Adrenal gland (tissue), 12 donors: Measurements from ENCODE around the gene IL1R2. TPM values are rescaled to one million over a fixed set of nuclear protein-coding genes. Genes with fewer than 3 reads are reported as not detected.

Experiments used
- DNase-seq, 7 donors: peaks; one replicate each; pipeline ENCODE4 v3.0.0-alpha.2; 2019 to 2020
- H3K27ac ChIP-seq, 5 donors: fragments of 200-600 bp; sonication (generic) in 4 of 5; 1 replicate in 3 of 5; 2 replicates in 2 of 5; pipeline versions ENCODE4 v1.5.1 to v1.8.0; 2016 to 2020; ENCODE audit warnings: mild to moderate bottlenecking in 1 of 5
- H3K27me3 ChIP-seq: fragments of 200-600 bp; 2 replicates; pipeline ENCODE4 v1.8.0; 2021
- H3K36me3 ChIP-seq, 2 donors: fragments of 200-600 bp; replicated peaks in 1 of 2; 1 replicate in 1 of 2; 2 replicates in 1 of 2; pipeline versions ENCODE4 v1.5.1 to v1.8.0; 2018 to 2022
- H3K4me1 ChIP-seq, 2 donors: fragments of 200-600 bp; replicated peaks in 1 of 2; 1 replicate in 1 of 2; 2 replicates in 1 of 2; pipeline versions ENCODE4 v1.5.1 to v1.8.0; 2018 to 2021
- H3K4me3 ChIP-seq, 4 donors: fragments of 200-600 bp; sonication (generic) in 3 of 4; one replicate each; pipeline ENCODE4 v1.5.1; 2016 to 2018
- H3K9me3 ChIP-seq, 3 donors: fragments of 200-600 bp; sonication (generic) in 1 of 3; replicated peaks in 1 of 3; 1 replicate in 2 of 3; 2 replicates in 1 of 3; pipeline versions ENCODE4 v1.5.1 to v1.8.0; 2016 to 2021
- CTCF ChIP-seq, 6 experiments: fragments of 450-650 bp in 4 of 6; fragments of 200-600 bp in 2 of 6; sonication (generic) in 1 of 6; IDR thresholded peaks; 1 replicate in 5 of 6; 2 replicates in 1 of 6; pipeline versions ENCODE4 v1.5.1 to v1.8.0; 2016 to 2021; ENCODE audit warnings: antibody characterized with exemption in 6 of 6, mild to moderate bottlenecking in 2 of 6, moderate library complexity in 1 of 6
- POLR2A ChIP-seq, 2 donors: fragments of 450-650 bp; IDR thresholded peaks; one replicate each; pipeline ENCODE4 v1.6.1; 2017; ENCODE audit warnings: antibody characterized with exemption in 2 of 2, mild to moderate bottlenecking in 2 of 2, moderate library complexity in 1 of 2
- WGBS, 4 donors: extraction: QIAGEN DNeasy Blood & Tissue Kit in 2 of 4; methylation state at CpG; one replicate each; pipeline versions ENCODE4 v1.1.5 to v1.1.7; 2013 to 2017; 5-methylcytosine and 5-hydroxymethylcytosine counted together
- intact Hi-C, 2 donors: fragments of 100-400 bp; cut with DNase I; formaldehyde crosslinking; loops; one replicate each; pipeline versions ENCODE4 v1.14.1 to v1.15.0; 2022 to 2023
- polyA plus RNA-seq, 3 donors: library from polyadenylated mRNA; stranded (reverse); fragments of 200-250 nt in 2 of 3; fragments of 350-450 nt in 1 of 3; fragmentation: Illumina TruSeq in 1 of 3; extraction: RNeasy Lipid Tissue Mini Kit (QIAGEN cat#74804) in 1 of 3; gene quantifications; one replicate each; pipeline ENCODE4 v1.2.3, GENCODE V29; 2013 to 2014
- total RNA-seq, 9 donors: library from RNA; depleted of rRNA in 4 of 9; stranded (reverse); fragments of >200 nt in 4 of 9; fragments of 120-200 nt in 1 of 9; fragmentation: NEBNext Ultra II Directional in 1 of 9; extraction: Animal tissue kit (Norgen Biotek cat#: 25700) in 1 of 9; gene quantifications; one replicate each; pipeline versions ENCODE4 v1.1.0 to v1.2.4, GENCODE V29; 2013 to 2023
- donor health status: healthy with polysubstance abuse.
- donor health status: Bipolar disorder and iron deficiency.
- donor health status: DM: yes; HTN: yes; CAD: no.
- donor health status: DM: no; HTN: no; CAD: no.
- donor health status: DM: no; HTN: no; CAD: no.
- donor health status: DM: yes; HTN: yes; CAD: no.

The IL1R2 gene
- total and polyA plus RNA-seq, 12 donors, result 4.5 to 26.0 (median 12.2) TPM

DNA sequence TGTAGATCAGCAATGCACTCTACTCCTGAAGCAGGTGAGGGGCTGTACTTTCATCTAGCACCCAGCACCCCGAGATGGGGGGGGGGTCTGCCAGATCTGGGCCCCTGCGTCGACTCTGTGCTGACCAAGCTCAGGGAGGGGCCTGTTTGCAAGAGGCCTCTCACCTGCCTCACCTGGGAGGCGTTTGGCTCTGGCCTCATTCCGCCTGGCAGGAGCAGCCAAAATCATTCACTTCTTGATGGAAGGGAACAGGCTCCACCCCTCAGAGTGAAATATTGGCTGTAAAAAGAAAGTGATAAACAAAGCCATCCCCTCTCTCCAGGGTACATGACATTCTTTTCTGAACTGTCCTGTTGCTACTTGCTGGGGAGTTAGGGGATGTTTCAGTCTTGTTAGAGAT is 10.7 kb upstream of the IL1R2 start:
- Histone ChIP-seq H3K4me3 (no peak overlapping the region), H3K27me3 (no peaks in the 10 kb centered on the region), H3K4me1 (no peaks in the 10 kb centered on the region), H3K27ac (no peak overlapping the region), H3K36me3 (no peaks in the 10 kb centered on the region), H3K9me3 (no peaks in the 10 kb centered on the region)
- TF ChIP-seq CTCF (IDR thresholded peaks at IDR 0.05), result no peak
- TF ChIP-seq POLR2A (IDR thresholded peaks at IDR 0.05), result no peak
- no peak for DNase-seq
- WGBS, 4 donors, result 78 to 84% (median 80%) methylated on average over 1 to 5 of the region's 5 CpGs
- intact Hi-C loops, result loop anchor here in 1 of 2 donors (10.0 kb wide), 1 partner anchor 96 kb away; no protein-coding TSS in a partner anchor

- Histone ChIP-seq H3K9me3 (no peaks in the 10 kb centered on the region), H3K36me3 (no peaks in the 10 kb centered on the region), H3K27ac (no peak overlapping the region), H3K4me3 (no peak overlapping the region), H3K27me3 (no peaks in the 10 kb centered on the region), H3K4me1 (peaks cover 0 to under 1% of the 10 kb centered on the region in 2 donors)
- WGBS, 4 donors, result 85 to 97% (median 88%) methylated on average over 4 of the region's 4 CpGs
- intact Hi-C loops, result loop anchor here in 1 of 2 donors (10.0 kb wide), 1 partner anchor 97 kb away; no protein-coding TSS in a partner anchor
- no peak for TF ChIP-seq POLR2A (IDR thresholded peaks at IDR 0.05)
- no peak for DNase-seq
These were observed 10.3 kb upstream of the IL1R2 start for GRCh38 chr2:101981504-101981903.

- H3K4me3 ChIP-seq, result no peak overlapping the region
- intact Hi-C loops, result loop anchor here in 1 of 2 donors (10.0 kb wide), 1 partner anchor 98 kb away; no protein-coding TSS in a partner anchor
- H3K36me3 ChIP-seq, result no peaks in the 10 kb centered on the region
- 86 to 91% (median 87%) methylated on average over 6 to 9 of the region's 9 CpGs for WGBS, 4 donors
- TF ChIP-seq CTCF (IDR thresholded peaks at IDR 0.05), result no peak
- no peak for TF ChIP-seq POLR2A (IDR thresholded peaks at IDR 0.05)
- H3K27me3 ChIP-seq, result no peaks in the 10 kb centered on the region
- no peak for DNase-seq
- H3K4me1 ChIP-seq, result peaks cover 0 to 9% of the 10 kb centered on the region in 2 donors
- no peaks in the 10 kb centered on the region for H3K9me3 ChIP-seq
- H3K27ac ChIP-seq, result no peak overlapping the region
These were observed 9.2 kb upstream of the IL1R2 start for GRCh38 chr2:101982495-101983029.

- no peaks in the 10 kb centered on the region for H3K9me3 ChIP-seq
- DNase-seq, result no peak
- peaks cover 0 to 9% of the 10 kb centered on the region in 2 donors for H3K4me1 ChIP-seq
- H3K27ac ChIP-seq, result no peak overlapping the region
- TF ChIP-seq CTCF (IDR thresholded peaks at IDR 0.05) (no peak), POLR2A (IDR thresholded peaks at IDR 0.05) (no peak)
- 70 to 88% (median 80%) methylated on average over 8 of the region's 8 CpGs for WGBS, 4 donors
- no peaks in the 10 kb centered on the region for H3K27me3 ChIP-seq
- no peak overlapping the region for H3K4me3 ChIP-seq
- intact Hi-C loops, result loop anchor here in 1 of 2 donors (10.0 kb wide), 1 partner anchor 99 kb away; no protein-coding TSS in a partner anchor
- H3K36me3 ChIP-seq, result no peaks in the 10 kb centered on the region
These were observed 8.3 kb upstream of the IL1R2 start for GRCh38 chr2:101983486-101983885.

DNA sequence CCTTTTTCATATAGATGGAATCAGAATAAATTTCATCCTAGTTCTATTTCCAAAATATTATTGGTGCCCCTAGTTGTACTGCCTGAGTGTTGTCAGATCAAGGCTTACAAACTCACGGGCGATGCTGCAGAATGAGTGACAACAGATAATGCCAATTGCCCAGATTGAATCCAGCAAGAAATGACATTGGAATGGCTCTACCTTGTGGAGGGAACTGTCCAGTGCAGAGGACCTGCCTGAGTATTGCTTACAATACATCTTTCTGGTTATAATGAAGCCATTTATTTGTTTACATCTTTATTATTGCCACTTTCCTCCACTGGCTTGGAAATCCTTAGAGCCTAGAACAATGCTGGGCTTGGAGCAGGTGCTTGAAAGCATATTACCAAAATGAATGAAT is 7.8 kb upstream of the IL1R2 start:
- intact Hi-C loops, result loop anchor here in 1 of 2 donors (10.0 kb wide), 1 partner anchor 99 kb away; no protein-coding TSS in a partner anchor
- Histone ChIP-seq H3K27me3 (no peaks in the 10 kb centered on the region), H3K9me3 (no peaks in the 10 kb centered on the region), H3K4me3 (no peak overlapping the region), H3K27ac (no peak overlapping the region), H3K4me1 (peaks cover 0 to 9% of the 10 kb centered on the region in 2 donors), H3K36me3 (no peaks in the 10 kb centered on the region)
- TF ChIP-seq POLR2A (IDR thresholded peaks at IDR 0.05) (no peak), CTCF (IDR thresholded peaks at IDR 0.05) (peak in 1 of 6 experiments; percentile 30)
- DNase-seq, result peak in 1 of 7 donors; percentile 16
- 53 to 79% (median 67%) methylated on average over 2 of the region's 2 CpGs for WGBS, 4 donors
